GM18517 (cell line): Measurements from ENCODE around the gene KRT6B.
"Not testable (repeated sequence)": the region's sequence is repeated elsewhere in the genome, so short reads cannot be mapped to it uniquely, and the experiment has no call there.

Source experiments
- ATAC-seq: cut with Tn5 transposase; IDR thresholded peaks from one replicate; pipeline ENCODE4 v1.9.1; 2021; ENCODE audit warnings: mild to moderate bottlenecking, moderate library complexity; ENCODE audit not compliant: unreplicated experiment

Gene KRT6B

GRCh38 chr12:52473768-52474167 lies 21.8 kb upstream of the KRT6B start, which contains the start of gene KRT6C:
KRT6C (minus strand) TSS chr12:52473805; CDS start chr12:52473737, 68 bp downstream.
- ATAC-seq, result no peak

- ATAC-seq, result no peak
Measured at GRCh38 chr12:52469853-52470252, 17.9 kb upstream of the KRT6B start.

- ATAC-seq, result no peak
Measured at GRCh38 chr12:52464897-52465296, 13.0 kb upstream of the KRT6B start.

GRCh38 chr12:52461693-52462092 lies 9.7 kb upstream of the KRT6B start:
- ATAC-seq, result no peak

GRCh38 chr12:52458861-52459260 lies 6.9 kb upstream of the KRT6B start:
- no peak for ATAC-seq

GRCh38 chr12:52455821-52456220 lies 3.9 kb upstream of the KRT6B start:
- no peak for ATAC-seq

GRCh38 chr12:52454411-52455201 lies 2.7 kb upstream of the KRT6B start:
- ATAC-seq, result no peak

- ATAC-seq, result no peak
Measured at GRCh38 chr12:52448228-52448627, 3.7 kb downstream of the KRT6B start.

- not testable (repeated sequence) for ATAC-seq
Measured at GRCh38 chr12:52447196-52447595, 4.8 kb downstream of the KRT6B start.

- ATAC-seq, result no peak
Measured at GRCh38 chr12:52446367-52447045, 5.4 kb downstream of the KRT6B start.

- no peak for ATAC-seq
Measured at GRCh38 chr12:52445876-52446275, 6.1 kb downstream of the KRT6B start.

- ATAC-seq, result no peak
Measured at GRCh38 chr12:52444647-52445595, 7.0 kb downstream of the KRT6B start.

- ATAC-seq, result no peak
Measured at GRCh38 chr12:52443966-52444365, 8.0 kb downstream of the KRT6B start.

GRCh38 chr12:52442600-52443061 lies 9.3 kb downstream of the KRT6B start:
- no peak for ATAC-seq

GRCh38 chr12:52441320-52441911 lies 10.5 kb downstream of the KRT6B start:
- no peak for ATAC-seq

GRCh38 chr12:52440821-52441319 lies 11.1 kb downstream of the KRT6B start:
- no peak for ATAC-seq

GRCh38 chr12:52439845-52440244 lies 12.1 kb downstream of the KRT6B start:
- no peak for ATAC-seq

- no peak for ATAC-seq
Measured at GRCh38 chr12:52439420-52439819, 12.5 kb downstream of the KRT6B start.

GRCh38 chr12:52438305-52439301 lies 13.3 kb downstream of the KRT6B start:
- no peak for ATAC-seq
